ENCODE results near the gene KCTD2.

DNA sequence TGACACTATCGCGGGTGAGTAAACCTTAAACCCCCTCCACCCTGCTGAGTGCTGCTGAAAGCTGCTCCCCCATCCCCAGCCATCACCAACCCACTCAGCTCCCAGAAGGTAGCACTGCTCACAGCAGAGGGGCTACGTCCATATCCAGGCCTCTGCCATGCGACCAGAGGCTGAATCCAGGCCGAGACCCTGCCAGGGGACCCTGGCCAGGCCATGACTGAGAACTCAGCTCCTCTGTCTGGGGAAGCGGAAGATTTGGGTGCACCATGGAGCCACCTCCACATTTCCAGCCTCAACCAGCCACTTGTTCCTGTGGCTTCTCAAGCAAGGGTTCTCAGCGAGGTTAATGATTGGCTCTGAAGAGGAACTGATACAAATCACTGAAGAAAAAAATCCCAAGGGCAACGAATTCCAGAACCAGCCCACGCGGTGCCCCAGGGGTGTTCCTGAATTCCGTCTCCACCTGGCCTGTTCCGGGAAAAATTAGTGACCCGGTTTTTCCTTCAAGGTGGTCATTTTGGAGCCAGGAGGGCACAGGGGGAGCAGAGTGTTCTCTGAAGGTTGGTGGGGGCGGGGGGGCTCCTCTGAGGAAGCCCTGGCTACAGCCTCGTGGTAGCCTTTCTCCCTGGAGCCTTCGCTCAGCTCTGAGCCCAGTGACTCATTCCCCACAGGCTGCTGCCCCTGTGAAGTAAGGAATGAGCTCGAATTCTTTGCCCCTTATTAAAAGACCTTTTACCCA is 31.4 kb downstream of the KCTD2 start:
- TF ChIP-seq, protein P1, sequence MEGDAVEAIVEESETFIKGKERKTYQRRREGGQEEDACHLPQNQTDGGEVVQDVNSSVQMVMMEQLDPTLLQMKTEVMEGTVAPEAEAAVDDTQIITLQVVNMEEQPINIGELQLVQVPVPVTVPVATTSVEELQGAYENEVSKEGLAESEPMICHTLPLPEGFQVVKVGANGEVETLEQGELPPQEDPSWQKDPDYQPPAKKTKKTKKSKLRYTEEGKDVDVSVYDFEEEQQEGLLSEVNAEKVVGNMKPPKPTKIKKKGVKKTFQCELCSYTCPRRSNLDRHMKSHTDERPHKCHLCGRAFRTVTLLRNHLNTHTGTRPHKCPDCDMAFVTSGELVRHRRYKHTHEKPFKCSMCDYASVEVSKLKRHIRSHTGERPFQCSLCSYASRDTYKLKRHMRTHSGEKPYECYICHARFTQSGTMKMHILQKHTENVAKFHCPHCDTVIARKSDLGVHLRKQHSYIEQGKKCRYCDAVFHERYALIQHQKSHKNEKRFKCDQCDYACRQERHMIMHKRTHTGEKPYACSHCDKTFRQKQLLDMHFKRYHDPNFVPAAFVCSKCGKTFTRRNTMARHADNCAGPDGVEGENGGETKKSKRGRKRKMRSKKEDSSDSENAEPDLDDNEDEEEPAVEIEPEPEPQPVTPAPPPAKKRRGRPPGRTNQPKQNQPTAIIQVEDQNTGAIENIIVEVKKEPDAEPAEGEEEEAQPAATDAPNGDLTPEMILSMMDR (IDR thresholded peaks at IDR 0.05; ENCODE audit: low read depth, low read length) = no peak
- TF ChIP-seq MYC (IDR thresholded peaks at IDR 0.05; ENCODE audit: low read depth, low read length) (no peak), POLR2A (IDR thresholded peaks at IDR 0.05; ENCODE audit: extremely low read depth, insufficient read length) (no peak)
- TF ChIP-seq, protein P2, sequence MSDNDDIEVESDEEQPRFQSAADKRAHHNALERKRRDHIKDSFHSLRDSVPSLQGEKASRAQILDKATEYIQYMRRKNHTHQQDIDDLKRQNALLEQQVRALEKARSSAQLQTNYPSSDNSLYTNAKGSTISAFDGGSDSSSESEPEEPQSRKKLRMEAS (IDR thresholded peaks at IDR 0.05; ENCODE audit: low read depth, low read length) = no peak

Measured in NB4 (cell line).